OCI-LY7 (cell line): ENCODE results near the gene WWOX. TPM values are rescaled to one million over a fixed set of nuclear protein-coding genes. Genes with fewer than 3 reads are reported as not detected.

Experiments used
- BruUV-seq: library from RNA; stranded (reverse); fragments of 400-500 nt; replicated peaks from 2 replicates; lab custom pipeline; 2021; lab: Mats Ljungman, UMichigan
- CTCF ChIA-PET: fragments of 300-600 bp; sonication (Branson Sonifier 250); formaldehyde crosslinking; loops from one replicate; lab custom pipeline; 2022; ENCODE audit warnings: antibody characterized with exemption; ENCODE audit not compliant: unreplicated experiment; lab: Charles Lee
- POLR2A ChIA-PET: fragments of 300-600 bp; sonication (Branson Sonifier 250); formaldehyde crosslinking; loops from one replicate; lab custom pipeline; 2022; ENCODE audit warnings: antibody characterized with exemption; lab: Charles Lee
- DNase-seq: peaks from one replicate; pipeline ENCODE4 v3.0.0-alpha.2; 2015; ENCODE audit warnings: low spot score
- H2AFZ ChIP-seq: fragments of 200-600 bp; sonication (generic), shearing (Covaris generic); 2 replicates; pipeline ENCODE4 v1.6.1; 2014; ENCODE audit warnings: mild to moderate bottlenecking, antibody characterized with exemption, low read length, moderate library complexity
- H3K27ac ChIP-seq: fragments of 200-600 bp; sonication (generic); 2 replicates; pipeline ENCODE4 v1.5.1; 2014; ENCODE audit warnings: mixed run types, low read depth, mild to moderate bottlenecking, moderate library complexity, low read length, inconsistent platforms; ENCODE audit not compliant: poor library complexity, severe bottlenecking
- H3K36me3 ChIP-seq: fragments of 200-600 bp; sonication (generic); 2 replicates; pipeline ENCODE4 v1.6.1; 2014; ENCODE audit warnings: mild to moderate bottlenecking, antibody characterized with exemption, low read length, moderate library complexity, mixed read lengths; ENCODE audit not compliant: insufficient read depth
- H3K4me1 ChIP-seq: fragments of 200-600 bp; sonication (generic); 2 replicates; pipeline ENCODE4 v1.5.1; 2014; ENCODE audit warnings: mild to moderate bottlenecking, low read length; ENCODE audit not compliant: insufficient read depth, poor library complexity, severe bottlenecking
- H3K4me2 ChIP-seq: fragments of 200-600 bp; sonication (generic); 2 replicates; pipeline ENCODE4 v1.6.1; 2014; ENCODE audit warnings: mild to moderate bottlenecking, low read length
- H3K4me3 ChIP-seq: fragments of 200-600 bp; sonication (generic); 2 replicates; pipeline ENCODE4 v1.5.1; 2014; ENCODE audit warnings: mild to moderate bottlenecking, low read depth, low read length; ENCODE audit not compliant: poor library complexity, severe bottlenecking
- H3K79me2 ChIP-seq: fragments of 200-600 bp; sonication (generic); 2 replicates; pipeline ENCODE4 v1.6.1; 2016; ENCODE audit warnings: low read depth, mild to moderate bottlenecking, low read length, moderate library complexity, mixed read lengths; ENCODE audit not compliant: insufficient read depth
- H3K9me2 ChIP-seq: fragments of 200-600 bp; sonication (generic); 2 replicates; pipeline ENCODE4 v1.6.1; 2016; ENCODE audit warnings: mild to moderate bottlenecking, low read length, mixed read lengths; ENCODE audit not compliant: insufficient read depth
- H3K9me3 ChIP-seq: fragments of 200-600 bp; sonication (generic); 2 replicates; pipeline ENCODE4 v1.6.1; 2014; ENCODE audit warnings: mild to moderate bottlenecking, mixed run types, low read length, mixed read lengths
- H4K20me1 ChIP-seq: fragments of 200-600 bp; sonication (generic); 2 replicates; pipeline ENCODE4 v1.6.1; 2014; ENCODE audit warnings: mild to moderate bottlenecking, antibody characterized with exemption, low read length, moderate library complexity, mixed read lengths; ENCODE audit not compliant: insufficient read depth
- EZH2phosphoT487 ChIP-seq: fragments of 200-600 bp; sonication (generic); IDR thresholded peaks from 2 replicates; pipeline ENCODE4 v1.6.1; 2018; ENCODE audit warnings: low read depth, borderline replicate concordance, mild to moderate bottlenecking, mixed run types, antibody characterized with exemption, low read length, moderate library complexity, mixed read lengths
- intact Hi-C: fragments of 100-400 bp; cut with micrococcal nuclease; formaldehyde crosslinking; loops from one replicate; pipeline ENCODE4 v1.10.0; 2022; ENCODE audit not compliant: unreplicated experiment
- total RNA-seq, 2 experiments: library from RNA; depleted of rRNA in 1 of 2; stranded (reverse); fragments of >200 nt in 1 of 2; shearing (Covaris generic) in 1 of 2; gene quantifications; 2 replicates each; pipeline ENCODE4 v1.2.3, GENCODE V29; 2014 to 2022
- TF ChIP-seq, protein P1 (sequence below): fragments of 200-600 bp; sonication (generic); conservative IDR thresholded peaks from 2 replicates; pipeline ENCODE4 v1.5.1; 2014; ENCODE audit warnings: mild to moderate bottlenecking, antibody characterized with exemption, low read length, moderate library complexity, mixed read lengths

The WWOX gene
- total RNA-seq, 2 experiments from 2014 or later = 40.2 to 47.6 TPM

DNA sequence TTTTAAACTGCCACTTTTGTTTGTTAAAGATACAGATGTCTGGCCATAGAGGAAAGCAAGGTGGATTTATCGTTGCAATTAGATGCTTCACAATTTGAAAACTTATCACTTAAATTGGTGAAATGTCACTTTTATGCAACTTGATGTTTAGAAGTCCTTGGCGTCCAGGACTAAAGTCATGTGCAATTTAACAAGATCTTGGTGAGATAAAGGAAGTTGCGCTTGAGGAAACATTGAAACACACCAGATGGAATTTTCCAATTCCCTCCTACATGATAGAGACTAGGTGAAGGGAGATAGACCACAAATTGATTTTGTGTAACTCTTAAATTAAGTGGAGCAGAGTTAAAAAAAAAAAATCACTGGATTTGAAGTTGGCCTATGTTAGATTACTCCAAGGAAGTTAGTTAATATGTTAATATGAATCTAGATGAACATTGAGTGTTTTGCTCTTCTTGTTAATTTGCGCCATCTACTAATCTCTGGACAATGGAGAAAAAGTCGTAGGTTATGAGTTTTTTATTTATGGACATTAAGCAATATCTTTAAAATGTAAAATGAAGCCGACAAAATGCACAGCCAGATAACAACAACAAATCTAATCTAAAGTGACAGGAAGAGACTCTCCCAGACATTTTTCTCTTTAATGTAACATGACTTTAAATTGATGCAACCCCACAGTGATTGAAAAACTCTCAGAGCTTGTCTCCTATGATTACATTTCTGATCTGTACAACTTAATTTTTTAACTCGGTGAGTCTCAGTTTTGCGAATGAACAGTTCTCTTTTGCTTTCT lies 119.6 kb downstream of the WWOX start:
- TF ChIP-seq, protein P1, sequence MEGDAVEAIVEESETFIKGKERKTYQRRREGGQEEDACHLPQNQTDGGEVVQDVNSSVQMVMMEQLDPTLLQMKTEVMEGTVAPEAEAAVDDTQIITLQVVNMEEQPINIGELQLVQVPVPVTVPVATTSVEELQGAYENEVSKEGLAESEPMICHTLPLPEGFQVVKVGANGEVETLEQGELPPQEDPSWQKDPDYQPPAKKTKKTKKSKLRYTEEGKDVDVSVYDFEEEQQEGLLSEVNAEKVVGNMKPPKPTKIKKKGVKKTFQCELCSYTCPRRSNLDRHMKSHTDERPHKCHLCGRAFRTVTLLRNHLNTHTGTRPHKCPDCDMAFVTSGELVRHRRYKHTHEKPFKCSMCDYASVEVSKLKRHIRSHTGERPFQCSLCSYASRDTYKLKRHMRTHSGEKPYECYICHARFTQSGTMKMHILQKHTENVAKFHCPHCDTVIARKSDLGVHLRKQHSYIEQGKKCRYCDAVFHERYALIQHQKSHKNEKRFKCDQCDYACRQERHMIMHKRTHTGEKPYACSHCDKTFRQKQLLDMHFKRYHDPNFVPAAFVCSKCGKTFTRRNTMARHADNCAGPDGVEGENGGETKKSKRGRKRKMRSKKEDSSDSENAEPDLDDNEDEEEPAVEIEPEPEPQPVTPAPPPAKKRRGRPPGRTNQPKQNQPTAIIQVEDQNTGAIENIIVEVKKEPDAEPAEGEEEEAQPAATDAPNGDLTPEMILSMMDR = no peak
- no peak for TF ChIP-seq EZH2phosphoT487
- Histone ChIP-seq H3K4me2 (no peak overlapping the region), H3K27ac (no peak overlapping the region), H3K4me3 (no peak overlapping the region), H4K20me1 (no peaks in the 10 kb centered on the region), H3K4me1 (no peaks in the 10 kb centered on the region), H3K9me2 (no peaks in the 10 kb centered on the region), H2AFZ (no peak overlapping the region), H3K36me3 (no peaks in the 10 kb centered on the region), H3K79me2 (no peaks in the 10 kb centered on the region), H3K9me3 (no peaks in the 10 kb centered on the region)
- POLR2A ChIA-PET = interaction anchor here (1.2 kb wide), 1 partner anchor 11 kb away, joined by 4 read pairs; no protein-coding TSS in a partner anchor
- CTCF ChIA-PET = no interaction called here
- DNase-seq = no peak
- no TSS peak for BruUV-seq
- intact Hi-C loops = no loop called here

DNA sequence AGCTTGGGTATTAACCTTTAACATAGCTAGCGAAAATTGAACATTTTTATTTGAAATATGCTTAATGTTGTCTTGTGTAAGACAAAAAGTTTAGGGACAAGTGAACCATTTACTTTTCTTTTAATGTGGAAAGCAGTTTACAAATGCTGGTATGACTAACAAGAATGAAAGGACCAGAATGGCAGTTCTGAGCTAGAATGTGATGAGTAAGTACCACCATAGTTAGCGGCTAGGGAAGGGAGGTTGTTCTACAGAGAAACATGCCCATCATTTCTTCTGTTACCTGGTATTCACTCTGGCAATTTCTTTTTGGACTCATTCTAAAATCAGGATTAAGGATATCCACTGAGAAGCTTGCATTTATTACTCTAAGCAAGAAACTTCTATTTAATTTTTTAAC lies 121.1 kb downstream of the WWOX start:
- no peak overlapping the region for H3K27ac ChIP-seq
- DNase-seq = no peak
- no peaks in the 10 kb centered on the region for H4K20me1 ChIP-seq
- no TSS peak for BruUV-seq
- TF ChIP-seq, protein P1 = no peak
- no peak for TF ChIP-seq EZH2phosphoT487
- no peaks in the 10 kb centered on the region for H3K9me3 ChIP-seq
- no peak overlapping the region for H2AFZ ChIP-seq
- ChIA-PET CTCF (no interaction called here), POLR2A (interaction anchor here (0.6 to 1.2 kb wide), 3 partner anchors 12 to 96 kb away, joined by 3 to 4 read pairs (median 3); no protein-coding TSS in a partner anchor)
- H3K4me3 ChIP-seq = no peak overlapping the region
- H3K79me2 ChIP-seq = no peaks in the 10 kb centered on the region
- no peak overlapping the region for H3K4me2 ChIP-seq
- intact Hi-C loops = no loop called here
- no peaks in the 10 kb centered on the region for H3K36me3 ChIP-seq
- no peaks in the 10 kb centered on the region for H3K4me1 ChIP-seq
- H3K9me2 ChIP-seq = no peaks in the 10 kb centered on the region

DNA sequence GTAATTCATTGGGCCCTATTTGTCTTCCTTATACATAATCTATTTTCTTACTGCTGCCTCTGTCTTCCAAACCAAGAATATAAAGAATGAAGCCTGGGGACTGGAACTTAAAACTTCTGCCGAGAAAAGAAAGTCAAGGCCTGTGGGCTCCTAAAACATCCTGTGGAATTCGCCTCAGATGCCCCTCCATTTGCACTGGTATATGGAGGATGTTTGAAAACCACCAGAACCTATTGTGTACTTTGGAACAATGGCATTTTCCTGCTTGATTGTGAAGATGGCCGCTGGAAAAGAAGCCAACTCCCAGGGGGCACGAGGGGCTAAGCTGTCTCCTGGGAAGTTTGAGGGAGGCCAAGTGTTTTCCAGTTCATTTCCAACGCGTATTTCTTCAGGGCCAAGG lies 122.4 kb downstream of the WWOX start:
- intact Hi-C loops = no loop called here

More for the DNA sequence above, 122.4 kb downstream of the WWOX start:
- BruUV-seq = no TSS peak
- DNase-seq = no peak
- Histone ChIP-seq H4K20me1 (no peaks in the 10 kb centered on the region), H3K27ac (no peak overlapping the region), H3K9me2 (no peaks in the 10 kb centered on the region), H3K4me3 (no peak overlapping the region), H3K4me1 (no peaks in the 10 kb centered on the region), H2AFZ (no peak overlapping the region), H3K79me2 (no peaks in the 10 kb centered on the region), H3K36me3 (no peaks in the 10 kb centered on the region), H3K9me3 (no peaks in the 10 kb centered on the region), H3K4me2 (no peak overlapping the region)
- ChIA-PET POLR2A (no interaction called here), CTCF (no interaction called here)
- TF ChIP-seq EZH2phosphoT487 = no peak
- TF ChIP-seq, protein P1 = no peak
